Astrocyte of the spinal cord (primary cell): ENCODE results near the gene IL19.

Source experiments
- DNase-seq: peaks from one replicate; pipeline ENCODE4 v3.0.0; 2011; ENCODE audit warnings: low read depth, low spot score
- H3K4me3 ChIP-seq: 2 replicates; pipeline ENCODE4 v1.5.1; 2011; ENCODE audit warnings: low read depth, mild to moderate bottlenecking, low read length, moderate library complexity
- in situ Hi-C: cut with HindIII; loops from 2 replicates; pipeline ENCODE4 v1.10.0; 2017; ENCODE audit warnings: low sequenced_read_pairs
- TF ChIP-seq, protein P1 (sequence below): IDR thresholded peaks from 2 replicates; pipeline ENCODE4 v1.5.1; 2012; ENCODE audit warnings: low read depth, mild to moderate bottlenecking, low read length, inconsistent platforms

Gene IL19

DNA sequence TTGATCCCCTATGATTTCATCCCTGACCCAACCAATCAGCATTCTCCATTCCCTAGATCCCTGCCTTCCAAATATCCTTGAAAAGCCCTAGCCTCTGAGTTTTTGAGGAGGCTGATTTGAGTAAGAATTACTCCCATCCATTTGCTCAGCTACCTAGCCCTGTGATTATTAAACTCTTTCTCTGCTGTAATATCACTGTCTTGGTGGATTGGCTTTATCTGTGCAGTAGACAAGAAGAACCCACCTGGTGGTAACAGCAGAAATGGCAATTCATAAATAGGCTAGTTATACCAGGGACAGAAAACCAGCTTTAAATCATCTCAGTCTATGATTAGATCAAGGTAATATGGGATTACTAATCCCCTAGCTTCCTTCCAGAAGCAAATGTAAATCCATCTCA, 107.9 kb downstream of the IL19 start:
- TF ChIP-seq, protein P1, sequence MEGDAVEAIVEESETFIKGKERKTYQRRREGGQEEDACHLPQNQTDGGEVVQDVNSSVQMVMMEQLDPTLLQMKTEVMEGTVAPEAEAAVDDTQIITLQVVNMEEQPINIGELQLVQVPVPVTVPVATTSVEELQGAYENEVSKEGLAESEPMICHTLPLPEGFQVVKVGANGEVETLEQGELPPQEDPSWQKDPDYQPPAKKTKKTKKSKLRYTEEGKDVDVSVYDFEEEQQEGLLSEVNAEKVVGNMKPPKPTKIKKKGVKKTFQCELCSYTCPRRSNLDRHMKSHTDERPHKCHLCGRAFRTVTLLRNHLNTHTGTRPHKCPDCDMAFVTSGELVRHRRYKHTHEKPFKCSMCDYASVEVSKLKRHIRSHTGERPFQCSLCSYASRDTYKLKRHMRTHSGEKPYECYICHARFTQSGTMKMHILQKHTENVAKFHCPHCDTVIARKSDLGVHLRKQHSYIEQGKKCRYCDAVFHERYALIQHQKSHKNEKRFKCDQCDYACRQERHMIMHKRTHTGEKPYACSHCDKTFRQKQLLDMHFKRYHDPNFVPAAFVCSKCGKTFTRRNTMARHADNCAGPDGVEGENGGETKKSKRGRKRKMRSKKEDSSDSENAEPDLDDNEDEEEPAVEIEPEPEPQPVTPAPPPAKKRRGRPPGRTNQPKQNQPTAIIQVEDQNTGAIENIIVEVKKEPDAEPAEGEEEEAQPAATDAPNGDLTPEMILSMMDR, result no peak
- in situ Hi-C loops, result no loop called here
- DNase-seq, result no peak
- no peak overlapping the region for H3K4me3 ChIP-seq

DNA sequence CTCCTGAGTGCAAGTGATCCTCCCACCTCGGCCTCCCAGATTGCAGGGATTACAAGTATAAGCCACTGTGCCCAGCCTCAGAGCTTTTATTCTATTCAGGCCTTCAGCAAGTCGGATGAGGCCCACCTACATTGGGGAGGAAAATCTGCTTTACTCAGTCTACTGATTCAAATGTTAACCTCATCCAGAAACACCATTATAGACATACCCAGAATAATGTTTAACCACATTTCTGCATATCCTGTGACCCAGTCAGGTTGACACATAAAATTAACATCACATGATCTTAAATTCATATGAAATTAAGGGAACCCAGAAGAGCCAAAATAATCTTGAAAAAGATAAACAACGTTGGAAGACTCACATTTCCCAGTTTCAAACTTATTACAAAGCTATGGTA, 109.7 kb downstream of the IL19 start:
- in situ Hi-C loops, result no loop called here
- TF ChIP-seq, protein P1, result no peak
- no peak overlapping the region for H3K4me3 ChIP-seq
- DNase-seq, result no peak

DNA sequence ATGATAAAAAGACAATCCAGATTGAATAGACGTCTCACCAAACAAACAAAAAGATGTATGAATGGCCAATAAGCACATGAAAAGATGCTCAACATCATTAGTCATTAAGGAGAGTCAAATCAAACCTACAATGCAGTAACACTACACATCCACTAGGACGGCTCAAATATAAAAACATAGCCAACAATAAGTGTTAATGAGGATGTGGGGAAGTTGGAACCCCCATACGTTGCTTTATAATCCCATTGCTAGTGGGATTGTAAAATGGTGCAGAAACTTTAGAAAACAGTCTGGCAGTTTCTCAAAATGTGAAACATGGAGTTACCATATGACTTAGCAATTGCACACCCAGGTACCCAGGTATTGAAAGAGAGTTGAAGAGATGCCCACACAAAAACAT, 112.0 kb downstream of the IL19 start:
- DNase-seq, result no peak
- TF ChIP-seq, protein P1, result peak; percentile 20

DNA sequence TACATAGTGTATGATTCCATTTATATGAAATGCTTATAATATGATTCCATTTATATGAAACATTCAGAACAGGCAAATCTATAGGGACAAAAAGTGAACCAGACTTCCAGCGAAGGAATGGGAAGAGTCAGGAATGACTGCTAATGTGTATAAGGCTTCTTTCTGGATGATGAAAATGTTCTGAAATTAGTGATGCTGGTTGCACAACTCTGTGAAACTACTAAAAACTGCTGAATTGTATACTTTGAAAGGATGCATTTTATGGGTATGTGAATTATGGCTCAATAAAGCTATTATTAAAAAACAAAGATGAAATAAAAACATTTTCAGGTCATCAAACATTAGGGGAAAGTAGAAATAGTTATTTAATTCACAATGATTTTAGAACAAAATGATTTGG, 112.6 kb downstream of the IL19 start:
- TF ChIP-seq, protein P1, result no peak
- in situ Hi-C loops, result no loop called here
- no peak overlapping the region for H3K4me3 ChIP-seq
- no peak for DNase-seq

More for the DNA sequence above, 112.0 kb downstream of the IL19 start:
- no peak overlapping the region for H3K4me3 ChIP-seq
- in situ Hi-C loops, result no loop called here

DNA sequence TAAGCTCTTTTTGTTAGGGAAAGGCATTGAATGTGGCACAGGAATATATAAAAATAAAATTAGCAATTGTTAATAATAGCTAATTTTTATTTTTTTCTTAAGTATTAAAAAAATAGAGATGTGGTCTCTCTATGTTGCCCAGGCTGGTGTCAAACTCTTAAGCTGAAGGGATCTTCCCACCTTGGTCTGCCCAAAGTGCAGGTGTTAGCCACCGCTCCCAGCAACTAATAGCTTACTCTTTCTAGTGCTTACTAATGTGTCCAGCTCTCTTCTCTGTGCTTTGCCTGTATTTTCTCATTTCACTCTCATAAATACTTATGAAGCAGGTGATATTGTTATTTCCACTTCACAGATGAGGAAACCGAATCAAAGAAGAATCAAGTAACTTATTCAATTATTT, 113.3 kb downstream of the IL19 start:
- no peak for DNase-seq
- TF ChIP-seq, protein P1, result no peak
- H3K4me3 ChIP-seq, result no peak overlapping the region
- in situ Hi-C loops, result no loop called here

DNA sequence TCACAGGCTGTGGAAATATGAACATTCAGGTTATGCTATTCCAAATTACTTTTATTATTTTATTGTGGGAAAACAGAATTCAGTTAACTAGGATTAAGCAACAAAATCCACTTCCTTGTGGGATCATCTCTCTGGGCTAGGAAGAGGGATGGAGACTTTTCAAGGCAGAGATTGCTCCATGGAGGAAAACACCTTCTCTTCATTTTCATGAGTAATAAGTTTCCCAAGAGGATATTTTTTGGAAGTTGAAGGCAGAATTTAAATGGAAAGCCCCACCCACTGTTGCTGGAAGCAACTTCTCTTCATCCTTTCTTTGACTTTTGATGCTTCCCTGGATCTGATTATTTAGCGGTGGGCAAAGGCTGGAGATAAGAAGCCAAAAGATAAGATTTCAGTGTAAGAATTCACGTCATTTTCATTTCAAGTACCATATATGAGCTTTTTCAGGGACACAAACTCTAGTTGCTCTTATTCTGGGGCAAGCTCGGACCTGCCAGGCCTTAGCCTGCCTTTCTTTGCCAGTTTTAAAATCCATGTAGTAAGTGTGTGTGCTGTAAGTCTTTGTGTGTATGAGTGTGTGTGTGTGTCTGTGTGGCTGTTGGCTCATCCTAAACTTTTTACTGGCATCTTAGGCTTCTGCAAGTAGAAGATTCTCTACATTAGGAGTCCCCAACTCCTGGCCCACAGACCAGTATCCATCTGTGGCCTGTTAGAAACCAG, 114.9 kb downstream of the IL19 start:
- H3K4me3 ChIP-seq, result no peak overlapping the region
- in situ Hi-C loops, result no loop called here
- TF ChIP-seq, protein P1, result no peak

DNA sequence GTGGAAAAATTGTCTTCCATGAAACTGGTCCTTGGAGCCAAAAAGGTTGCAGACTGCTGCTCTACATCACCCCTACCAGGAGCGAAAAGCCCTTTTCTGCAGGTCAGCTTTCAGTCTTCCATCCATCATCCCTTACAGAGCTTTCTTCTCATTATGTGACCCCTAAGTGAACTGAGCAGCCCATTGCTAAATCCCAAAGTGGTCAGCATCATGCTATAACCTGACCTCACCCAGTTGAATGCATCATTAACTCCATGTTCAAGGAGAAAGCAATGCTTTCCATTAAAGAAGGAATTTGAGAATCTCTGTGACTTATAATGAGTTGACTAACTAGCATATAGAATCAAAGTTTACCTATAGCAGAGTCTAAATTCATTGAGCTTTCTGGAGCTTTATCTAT, 116.3 kb downstream of the IL19 start:
- DNase-seq, result no peak
- H3K4me3 ChIP-seq, result no peak overlapping the region
- TF ChIP-seq, protein P1, result no peak
- in situ Hi-C loops, result no loop called here

More for the DNA sequence above, 114.9 kb downstream of the IL19 start:
- no peak for DNase-seq
